C4-2B (cell line): ENCODE measurements around the gene NAA60.

Experiments used
- H3K27ac ChIP-seq: fragments of 450-650 bp; 2 replicates; pipeline ENCODE4 v1.5.1; 2017
- ZFX ChIP-seq: fragments of 450-650 bp; IDR thresholded peaks from 2 replicates; pipeline ENCODE4 v1.6.1; 2017
- TF ChIP-seq, protein P1 (sequence below): fragments of 450-650 bp; conservative IDR thresholded peaks from 2 replicates; pipeline ENCODE4 v1.5.1; 2017; ENCODE audit warnings: mild to moderate bottlenecking

NAA60 gene

DNA sequence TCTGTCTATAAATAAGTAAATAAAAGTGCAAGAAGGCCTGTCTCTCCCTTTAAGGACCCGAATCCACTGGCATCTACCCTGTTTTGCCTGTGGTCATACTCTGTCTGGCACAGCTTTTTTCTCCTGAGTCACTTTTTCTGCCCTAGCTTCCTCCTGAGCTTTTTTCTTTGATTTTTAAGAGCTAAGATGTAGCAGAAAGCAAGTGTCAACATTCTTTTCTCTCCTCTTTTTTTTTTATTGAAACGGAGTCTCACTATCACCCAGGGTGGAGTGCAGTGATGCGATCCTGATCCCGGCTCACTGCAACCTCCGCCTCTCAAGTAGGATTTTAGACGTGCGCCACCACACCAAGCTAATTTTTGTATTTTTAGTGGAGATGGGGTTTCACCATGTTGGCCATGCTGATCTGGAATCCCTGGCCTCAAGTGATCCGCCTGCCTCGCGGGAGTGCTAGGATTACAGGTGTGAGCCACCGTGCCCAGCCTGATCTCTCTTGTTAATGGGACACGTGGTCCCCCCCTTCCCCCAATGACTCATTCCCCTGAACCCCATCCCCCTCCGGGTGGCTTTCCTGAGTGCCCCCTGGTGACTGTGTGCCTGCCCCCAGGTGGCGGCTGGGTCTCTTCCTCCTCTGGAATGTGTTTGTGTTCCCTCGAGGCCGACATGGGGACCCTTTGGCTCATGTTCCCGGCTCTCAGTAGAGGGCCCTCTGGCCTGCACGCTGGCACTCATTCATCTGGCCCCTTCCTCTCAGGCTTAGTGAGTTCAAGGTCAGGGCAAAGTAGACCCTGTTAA, 37.6 kb downstream of the NAA60 start:
- no peak for TF ChIP-seq ZFX
- TF ChIP-seq, protein P1, sequence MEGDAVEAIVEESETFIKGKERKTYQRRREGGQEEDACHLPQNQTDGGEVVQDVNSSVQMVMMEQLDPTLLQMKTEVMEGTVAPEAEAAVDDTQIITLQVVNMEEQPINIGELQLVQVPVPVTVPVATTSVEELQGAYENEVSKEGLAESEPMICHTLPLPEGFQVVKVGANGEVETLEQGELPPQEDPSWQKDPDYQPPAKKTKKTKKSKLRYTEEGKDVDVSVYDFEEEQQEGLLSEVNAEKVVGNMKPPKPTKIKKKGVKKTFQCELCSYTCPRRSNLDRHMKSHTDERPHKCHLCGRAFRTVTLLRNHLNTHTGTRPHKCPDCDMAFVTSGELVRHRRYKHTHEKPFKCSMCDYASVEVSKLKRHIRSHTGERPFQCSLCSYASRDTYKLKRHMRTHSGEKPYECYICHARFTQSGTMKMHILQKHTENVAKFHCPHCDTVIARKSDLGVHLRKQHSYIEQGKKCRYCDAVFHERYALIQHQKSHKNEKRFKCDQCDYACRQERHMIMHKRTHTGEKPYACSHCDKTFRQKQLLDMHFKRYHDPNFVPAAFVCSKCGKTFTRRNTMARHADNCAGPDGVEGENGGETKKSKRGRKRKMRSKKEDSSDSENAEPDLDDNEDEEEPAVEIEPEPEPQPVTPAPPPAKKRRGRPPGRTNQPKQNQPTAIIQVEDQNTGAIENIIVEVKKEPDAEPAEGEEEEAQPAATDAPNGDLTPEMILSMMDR: no peak
- H3K27ac ChIP-seq: no peak overlapping the region

GRCh38 chr16:3481696-3482658, 38.5 kb downstream of the NAA60 start:
- no peak overlapping the region for H3K27ac ChIP-seq
- TF ChIP-seq, protein P1: no peak
- no peak for TF ChIP-seq ZFX

GRCh38 chr16:3482659-3483241, 39.3 kb downstream of the NAA60 start:
- TF ChIP-seq ZFX: no peak
- TF ChIP-seq, protein P1: no peak
- H3K27ac ChIP-seq: no peak overlapping the region

DNA sequence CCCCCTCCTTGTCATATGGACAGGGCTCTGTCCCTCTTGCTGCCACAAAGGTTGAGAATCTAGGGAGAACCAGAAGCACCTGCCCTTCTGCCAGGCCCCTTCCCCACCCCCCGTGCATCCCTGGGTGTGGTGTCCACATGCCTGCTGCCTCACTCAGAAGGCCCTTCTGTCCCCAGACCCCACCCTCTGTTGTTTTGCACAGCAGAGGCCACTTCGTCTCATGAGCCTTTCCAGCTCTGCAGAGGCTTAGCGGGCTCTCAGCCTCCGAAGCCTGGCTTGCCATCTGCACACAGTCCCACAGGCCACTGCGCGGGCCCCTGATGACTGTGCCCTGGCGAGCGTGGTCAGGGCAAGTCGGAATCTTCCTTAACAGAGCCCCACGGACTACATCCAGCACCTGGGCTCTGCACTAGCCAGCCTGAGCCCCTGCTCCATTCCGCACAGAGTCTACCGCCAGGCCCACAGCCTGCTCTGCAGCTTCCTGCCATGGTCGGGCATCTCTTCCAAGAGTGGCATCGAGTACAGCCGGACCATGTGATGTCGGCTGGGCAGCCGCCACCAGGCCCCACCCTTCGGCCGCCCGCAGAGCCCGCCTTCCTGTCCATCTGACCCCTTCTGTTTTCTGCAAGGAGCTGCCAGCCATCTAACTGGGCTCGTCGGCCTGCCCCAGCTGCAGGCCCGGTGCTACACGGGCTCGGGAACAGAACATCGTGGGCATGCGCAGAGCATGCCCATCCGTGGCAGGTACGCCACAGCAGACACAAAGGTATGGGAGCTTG, 41.0 kb downstream of the NAA60 start:
- no peak overlapping the region for H3K27ac ChIP-seq
- TF ChIP-seq, protein P1: no peak
- TF ChIP-seq ZFX: no peak

DNA sequence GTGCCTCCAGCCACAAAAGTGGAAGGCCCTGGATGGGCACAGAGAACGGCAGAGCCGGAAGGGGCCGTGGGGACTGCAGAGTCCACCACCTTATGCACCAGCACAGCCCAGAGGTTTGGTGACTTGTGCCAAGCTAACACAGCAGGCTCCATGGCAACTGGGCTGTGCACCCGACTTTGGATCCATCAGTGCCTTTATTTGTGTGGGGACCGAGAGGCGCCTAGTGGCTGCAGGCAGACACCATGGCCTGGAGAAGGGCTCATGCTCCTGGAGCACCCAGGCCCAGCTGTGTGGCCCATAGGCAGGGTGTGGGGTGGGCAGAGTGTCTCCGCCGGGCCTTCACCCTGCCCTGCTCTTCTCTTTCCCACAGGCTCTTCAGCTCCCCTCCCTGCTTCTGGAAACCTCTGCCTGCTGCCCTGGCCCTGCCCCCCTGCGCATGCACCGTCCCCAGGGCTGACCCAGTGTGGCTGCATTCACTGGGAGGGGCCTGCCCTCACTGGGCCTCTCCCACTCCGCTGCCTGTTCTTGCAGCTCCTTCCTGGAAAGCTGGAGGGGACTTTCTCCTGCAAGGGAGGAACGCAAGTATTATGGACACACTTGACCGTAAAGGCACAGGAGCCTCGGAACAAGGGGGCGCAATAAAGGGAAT, 41.7 kb downstream of the NAA60 start:
- no peak overlapping the region for H3K27ac ChIP-seq
- TF ChIP-seq, protein P1: no peak
- TF ChIP-seq ZFX: no peak

GRCh38 chr16:3485821-3486505, 42.5 kb downstream of the NAA60 start:
- TF ChIP-seq, protein P1: no peak
- no peak for TF ChIP-seq ZFX
- H3K27ac ChIP-seq: no peak overlapping the region
